ENCODE results near the gene CAPN9.
"Not testable (repeated sequence)": the region's sequence is repeated elsewhere in the genome, so short reads cannot be mapped to it uniquely, and the experiment has no call there.

CAPN9 gene

DNA sequence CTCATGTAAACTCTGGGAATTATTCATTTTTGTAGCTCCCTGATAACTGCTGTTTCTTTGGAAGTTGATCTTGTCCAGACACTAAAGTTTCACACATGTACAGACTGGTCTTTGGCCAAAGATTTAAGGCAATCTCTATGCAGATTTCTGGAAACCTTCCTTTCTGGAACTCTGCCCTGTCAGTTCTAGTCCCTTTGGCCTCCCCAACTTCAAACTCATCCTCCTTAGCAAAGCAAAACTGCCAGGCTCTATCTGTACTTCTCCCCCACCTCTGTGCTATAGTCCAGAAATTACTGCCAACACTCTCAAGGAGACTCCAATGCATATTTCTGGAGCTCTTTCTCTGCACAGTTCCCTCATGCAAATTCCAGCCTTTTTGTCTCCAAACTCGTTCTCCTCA lies 84.6 kb downstream of the CAPN9 start:
- no peak for DNase-seq
- no peak for TF ChIP-seq POLR2A (IDR thresholded peaks at IDR 0.05; ENCODE audit: low read length)
- TF ChIP-seq GATA1 (IDR thresholded peaks at IDR 0.05; ENCODE audit: low read depth, low read length): no peak

DNA sequence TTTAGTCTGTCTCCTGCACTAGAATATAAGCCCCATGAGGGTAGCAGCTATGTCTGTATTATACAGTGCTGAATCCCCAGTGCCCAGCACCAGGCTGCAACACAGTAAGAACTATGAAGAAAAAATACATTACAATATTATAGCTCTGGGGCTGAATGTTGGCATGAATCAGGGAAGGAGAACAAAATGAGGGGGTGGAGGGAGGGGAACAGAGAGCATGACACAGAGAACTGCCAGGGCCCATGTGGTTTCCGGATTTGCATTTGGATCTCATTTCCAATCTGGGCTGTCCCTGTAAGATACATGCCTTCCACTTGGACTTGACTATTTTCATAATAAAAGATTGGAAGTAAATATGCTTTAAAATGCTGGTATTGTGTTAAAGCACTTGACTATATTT lies 85.3 kb downstream of the CAPN9 start:
- TF ChIP-seq POLR2A (IDR thresholded peaks at IDR 0.05; ENCODE audit: low read length): no peak
- DNase-seq: no peak

DNA sequence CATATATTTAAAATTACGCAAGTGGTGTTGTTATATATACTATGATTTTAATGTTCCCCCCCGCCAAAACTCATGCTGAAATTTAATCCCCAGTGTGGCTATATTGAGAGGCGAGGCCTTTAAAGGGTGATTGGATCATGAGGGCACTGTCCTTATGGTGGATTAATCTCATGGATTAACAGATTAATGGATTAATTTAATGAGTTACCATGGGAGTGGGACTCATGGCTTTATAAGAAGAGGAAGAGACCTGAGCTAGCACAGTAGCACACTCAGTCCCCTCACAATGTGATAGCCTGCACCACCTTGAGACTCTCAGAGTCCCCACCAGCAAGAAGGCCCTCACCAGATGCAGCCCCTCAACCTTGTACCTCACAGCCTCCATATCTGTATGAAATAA lies 86.3 kb downstream of the CAPN9 start:
- TF ChIP-seq GATA1 (IDR thresholded peaks at IDR 0.05; ENCODE audit: low read depth, low read length) (no peak), POLR2A (IDR thresholded peaks at IDR 0.05; ENCODE audit: low read length) (no peak)
- no peak for DNase-seq

DNA sequence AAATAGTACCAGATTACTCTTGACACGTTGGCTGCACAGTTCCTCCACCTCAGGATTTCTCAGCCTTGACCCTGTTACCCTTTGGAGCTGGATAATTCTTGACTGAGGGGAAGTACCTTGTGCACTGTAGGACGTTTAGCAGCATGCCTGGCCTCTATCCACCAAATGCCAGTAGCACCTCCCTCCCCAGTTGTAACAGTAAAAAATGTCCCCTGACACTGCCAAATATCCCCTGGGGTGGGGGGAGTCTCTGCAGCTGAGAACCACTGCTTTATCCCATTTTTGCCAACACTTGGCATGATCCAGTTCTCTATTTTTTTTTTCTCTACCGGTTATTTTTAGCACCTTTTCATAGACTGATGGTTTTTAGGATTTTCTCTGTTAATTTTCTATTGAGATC lies 87.1 kb downstream of the CAPN9 start:
- TF ChIP-seq GATA1 (IDR thresholded peaks at IDR 0.05; ENCODE audit: low read depth, low read length) (no peak), POLR2A (IDR thresholded peaks at IDR 0.05; ENCODE audit: low read length) (no peak)
- DNase-seq: no peak

DNA sequence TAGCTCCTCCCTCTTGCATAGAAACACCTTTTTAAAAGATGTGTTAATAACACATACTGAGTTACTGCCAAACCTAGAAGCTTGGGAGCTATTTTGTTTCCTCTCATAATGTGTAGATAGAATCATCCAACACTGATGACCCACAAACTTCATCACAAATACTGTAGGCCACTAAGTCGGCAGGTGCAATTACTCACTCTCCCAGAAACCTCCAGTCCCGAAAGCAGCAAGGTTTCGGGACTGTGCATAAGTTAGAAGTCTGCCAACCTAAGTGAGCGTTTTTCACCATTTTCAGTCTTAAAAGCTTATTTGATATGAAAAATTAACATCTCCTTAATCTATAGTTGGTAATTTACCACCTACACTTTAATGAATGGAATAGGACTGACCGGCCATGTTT lies 89.2 kb downstream of the CAPN9 start:
- no peak for TF ChIP-seq GATA1 (IDR thresholded peaks at IDR 0.05; ENCODE audit: low read depth, low read length)
- no peak for TF ChIP-seq POLR2A (IDR thresholded peaks at IDR 0.05; ENCODE audit: low read length)
- no peak for DNase-seq

DNA sequence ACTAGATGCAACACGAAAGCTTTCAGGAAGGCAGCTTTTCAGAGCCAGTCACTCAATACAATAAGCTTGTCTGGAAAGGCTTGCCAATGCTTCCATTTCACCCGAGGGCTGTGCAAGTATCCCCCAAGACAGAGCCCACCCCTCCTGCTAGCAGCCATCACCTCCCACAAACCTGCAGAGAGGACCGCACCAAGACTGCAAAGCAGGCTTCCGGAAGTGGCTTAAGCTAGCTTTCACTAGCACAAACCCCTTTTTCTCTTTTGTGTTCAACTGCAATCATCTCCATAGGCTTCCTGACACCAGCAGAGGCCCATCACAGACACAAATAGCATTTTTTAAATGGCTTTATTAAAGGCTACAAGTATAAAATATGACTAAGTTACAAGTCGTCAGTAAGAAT lies 89.6 kb downstream of the CAPN9 start:
- no peak for TF ChIP-seq GATA1 (IDR thresholded peaks at IDR 0.05; ENCODE audit: low read depth, low read length)
- TF ChIP-seq POLR2A (IDR thresholded peaks at IDR 0.05; ENCODE audit: low read length): no peak
- DNase-seq: no peak

DNA sequence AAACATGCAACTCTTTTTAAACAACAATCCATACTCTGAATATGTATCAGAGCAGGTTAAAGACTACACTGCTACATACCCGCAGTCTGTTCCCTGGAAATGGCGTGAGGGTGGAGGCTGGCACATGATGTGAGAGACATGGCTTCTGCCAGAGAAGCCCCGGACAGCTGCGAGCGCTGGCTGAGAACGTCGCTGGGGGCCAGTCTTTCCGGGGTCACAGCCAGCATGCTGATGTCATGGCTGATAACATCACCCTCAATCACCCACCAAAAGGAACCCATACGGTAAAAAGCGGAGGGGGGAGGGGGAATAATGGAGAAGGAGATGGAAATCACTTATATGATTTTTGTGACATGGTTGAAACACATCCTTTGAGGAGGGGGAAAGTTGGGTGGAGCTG lies 92.0 kb downstream of the CAPN9 start:
- TF ChIP-seq POLR2A (IDR thresholded peaks at IDR 0.05; ENCODE audit: low read length): no peak
- no peak for TF ChIP-seq GATA1 (IDR thresholded peaks at IDR 0.05; ENCODE audit: low read depth, low read length)
- DNase-seq: no peak

DNA sequence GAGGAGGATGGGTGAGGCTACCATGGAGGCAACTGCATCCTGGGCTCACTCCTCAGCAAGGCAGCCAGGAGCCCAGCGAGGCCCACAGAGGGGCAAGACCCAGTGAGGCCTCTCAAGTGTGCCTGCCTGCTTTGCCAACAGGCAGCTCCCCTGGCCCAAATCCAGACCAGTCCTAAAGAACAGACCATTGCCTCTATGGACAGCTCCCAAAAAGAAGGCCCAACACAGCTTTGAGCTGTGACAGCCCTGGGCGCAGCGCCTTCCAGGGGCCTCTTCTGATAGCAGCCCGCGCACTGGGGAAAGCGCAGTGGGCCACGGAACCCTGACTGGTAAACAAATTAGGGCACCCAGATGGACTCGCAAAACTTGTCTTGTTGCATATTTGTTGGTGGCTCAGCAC lies 95.6 kb downstream of the CAPN9 start:
- no peak for TF ChIP-seq GATA1 (IDR thresholded peaks at IDR 0.05; ENCODE audit: low read depth, low read length)
- TF ChIP-seq POLR2A (IDR thresholded peaks at IDR 0.05; ENCODE audit: low read length): no peak
- DNase-seq: no peak

DNA sequence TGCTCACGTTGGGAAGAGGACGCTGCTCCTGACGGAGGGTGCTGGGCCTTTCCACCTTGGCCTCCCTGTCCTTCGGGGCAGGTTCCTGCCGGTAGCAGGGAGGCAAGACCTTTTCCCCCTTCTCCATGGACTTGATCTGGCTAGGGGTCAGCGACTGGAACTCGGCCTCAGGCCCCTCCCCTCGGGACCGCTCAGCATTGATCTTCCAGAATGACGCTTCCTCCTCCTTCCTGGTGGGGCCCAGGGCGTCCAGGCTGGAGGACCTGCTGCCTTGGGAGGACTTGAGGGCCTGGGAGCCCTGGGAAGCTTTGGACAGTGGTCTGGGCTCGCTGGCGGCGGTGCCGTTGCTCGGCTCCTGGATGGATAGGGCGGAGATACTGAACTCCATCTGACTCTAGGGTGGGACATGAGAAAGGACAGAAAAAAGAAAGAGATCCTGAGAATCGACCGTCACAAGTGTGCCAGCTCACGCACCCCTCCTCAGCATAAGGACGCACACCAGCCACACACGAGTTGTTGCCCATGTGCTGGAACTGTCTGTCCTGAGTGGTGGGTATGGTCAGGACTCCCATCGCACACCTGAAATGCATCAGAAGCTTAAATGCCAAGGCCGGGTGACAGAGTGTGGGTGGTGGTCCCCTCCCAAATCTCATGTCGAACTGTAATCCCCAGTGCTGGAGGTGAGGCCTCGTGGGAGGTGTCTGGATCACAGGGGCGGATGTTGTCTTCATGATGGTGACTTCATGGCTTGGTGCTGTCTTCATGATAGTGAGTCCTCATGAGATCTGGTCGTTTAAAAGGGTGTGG lies 96.5 kb downstream of the CAPN9 start:
- no peak for DNase-seq
- TF ChIP-seq POLR2A (IDR thresholded peaks at IDR 0.05; ENCODE audit: low read length) (no peak), GATA1 (IDR thresholded peaks at IDR 0.05; ENCODE audit: low read depth, low read length) (no peak)

DNA sequence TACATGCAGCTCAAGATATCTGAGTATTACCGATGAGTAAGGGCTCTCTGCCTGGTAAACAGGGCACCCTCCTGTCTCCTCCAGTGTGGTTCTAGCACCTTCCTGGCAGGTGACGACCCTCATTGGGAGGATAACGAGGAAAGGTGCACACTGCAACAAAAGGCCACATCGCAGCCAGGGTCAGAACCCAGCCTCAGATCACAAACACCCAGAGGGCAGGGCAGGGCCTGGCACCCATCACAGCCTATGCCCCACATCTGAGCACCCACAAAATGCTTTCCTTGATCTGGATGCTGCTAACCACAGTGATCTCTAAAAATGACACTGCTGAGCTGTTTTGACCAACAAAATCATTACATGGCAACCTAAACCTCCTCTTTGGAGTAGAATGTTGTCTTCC lies 97.4 kb downstream of the CAPN9 start:
- TF ChIP-seq GATA1 (IDR thresholded peaks at IDR 0.05; ENCODE audit: low read depth, low read length): no peak
- no peak for TF ChIP-seq POLR2A (IDR thresholded peaks at IDR 0.05; ENCODE audit: low read length)

DNA sequence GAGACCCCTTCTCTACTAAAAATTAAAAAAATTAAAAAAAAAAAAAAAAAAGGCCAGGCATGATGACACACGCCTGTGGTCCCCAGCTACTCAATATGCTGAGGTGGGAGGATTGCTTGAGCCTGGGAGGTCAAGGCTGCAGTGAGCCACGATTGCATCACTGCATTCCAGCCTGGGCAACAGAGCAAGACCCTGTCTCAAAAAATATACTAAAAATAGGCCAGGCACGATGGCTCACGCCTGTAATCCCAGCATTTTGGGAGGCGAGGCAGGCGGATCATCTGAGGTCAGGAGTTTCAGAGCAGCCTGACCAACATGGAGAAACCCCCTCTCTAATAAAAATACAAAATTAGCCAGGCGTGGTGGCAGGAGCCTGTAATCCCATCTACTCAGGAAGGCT lies 98.0 kb downstream of the CAPN9 start:
- not testable (repeated sequence) for DNase-seq

More for the DNA sequence above, 97.4 kb downstream of the CAPN9 start:
- no peak for DNase-seq

DNA sequence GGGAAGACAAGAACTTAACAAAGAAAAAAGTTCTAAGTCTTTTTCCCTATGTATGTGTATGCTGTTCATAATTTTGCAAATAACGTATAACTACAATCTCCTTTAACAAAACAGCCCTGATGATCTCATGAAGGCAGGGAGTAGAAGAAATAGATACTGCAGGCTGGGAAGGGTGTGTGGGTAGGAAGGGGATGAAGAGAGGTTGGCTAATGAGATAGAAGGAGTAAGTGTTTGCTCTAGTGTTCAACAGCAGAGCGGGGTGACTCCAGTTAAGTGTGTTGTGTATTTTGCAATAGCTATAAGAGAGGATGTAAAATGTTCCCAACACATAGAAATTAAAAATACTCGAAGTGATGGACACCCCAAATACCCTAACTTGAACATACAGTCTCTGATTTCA lies 101.0 kb downstream of the CAPN9 start:
- TF ChIP-seq GATA1 (IDR thresholded peaks at IDR 0.05; ENCODE audit: low read depth, low read length) (no peak), POLR2A (IDR thresholded peaks at IDR 0.05; ENCODE audit: low read length) (no peak)
- no peak for DNase-seq

DNA sequence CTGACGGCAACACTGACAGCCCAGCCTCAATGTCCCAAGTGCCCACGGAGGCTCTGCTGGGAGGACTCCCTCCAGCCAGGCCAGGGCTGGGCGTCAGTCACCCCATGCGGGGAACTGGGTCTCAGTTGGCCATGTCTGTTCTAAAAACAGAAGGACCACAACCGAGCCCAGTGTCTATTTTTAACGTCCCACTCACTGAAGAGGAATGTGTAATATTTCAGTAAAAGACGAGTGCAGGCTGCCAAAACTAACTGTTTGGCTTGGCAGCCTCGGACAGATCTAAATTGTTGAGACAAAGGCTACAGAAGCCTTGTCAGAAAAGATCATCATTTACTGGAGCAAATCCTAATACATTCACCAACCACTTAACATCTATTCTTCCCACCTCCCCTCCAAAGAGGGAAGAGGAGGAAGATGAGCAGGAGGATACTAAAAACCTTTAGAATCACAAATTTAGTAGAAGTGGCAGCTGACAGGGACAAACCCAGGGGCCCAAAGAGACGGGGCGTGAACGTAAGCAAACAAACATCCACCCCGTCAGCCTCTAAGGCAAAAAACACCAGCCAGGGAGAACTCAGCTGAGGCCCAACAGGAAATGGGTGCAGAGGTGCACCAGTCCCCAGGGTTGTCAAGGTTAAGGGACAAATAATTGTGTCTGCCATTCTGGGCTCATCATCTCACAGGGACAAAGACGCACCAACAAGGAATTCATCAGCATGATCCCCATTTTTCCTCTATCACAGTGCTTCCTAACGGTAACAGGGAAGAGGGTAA lies 102.5 kb downstream of the CAPN9 start:
- no peak for TF ChIP-seq GATA1 (IDR thresholded peaks at IDR 0.05; ENCODE audit: low read depth, low read length)
- no peak for TF ChIP-seq POLR2A (IDR thresholded peaks at IDR 0.05; ENCODE audit: low read length)

DNA sequence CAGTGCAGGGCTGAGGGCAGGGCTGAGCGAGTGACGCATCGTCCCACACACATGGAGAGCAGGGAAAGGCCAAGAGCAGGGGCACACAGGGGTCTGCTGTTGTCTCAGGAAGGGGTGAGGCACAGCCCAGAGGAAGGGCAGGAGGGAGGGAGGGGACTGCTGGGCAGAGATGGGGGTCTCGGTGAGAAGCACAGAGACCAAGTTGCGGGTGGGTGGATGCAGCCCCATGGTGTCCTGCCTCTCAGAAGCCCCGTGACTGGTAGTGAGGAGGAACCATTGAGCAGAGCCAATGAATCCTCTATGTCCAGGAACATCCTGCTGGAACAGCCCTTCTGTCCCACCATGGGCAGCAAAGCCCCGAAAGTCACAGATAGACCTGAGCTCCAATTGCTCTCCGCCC lies 103.4 kb downstream of the CAPN9 start:
- DNase-seq: no peak
- TF ChIP-seq GATA1 (IDR thresholded peaks at IDR 0.05; ENCODE audit: low read depth, low read length) (no peak), POLR2A (IDR thresholded peaks at IDR 0.05; ENCODE audit: low read length) (no peak)

More for the DNA sequence above, 102.5 kb downstream of the CAPN9 start:
- DNase-seq: no peak

DNA sequence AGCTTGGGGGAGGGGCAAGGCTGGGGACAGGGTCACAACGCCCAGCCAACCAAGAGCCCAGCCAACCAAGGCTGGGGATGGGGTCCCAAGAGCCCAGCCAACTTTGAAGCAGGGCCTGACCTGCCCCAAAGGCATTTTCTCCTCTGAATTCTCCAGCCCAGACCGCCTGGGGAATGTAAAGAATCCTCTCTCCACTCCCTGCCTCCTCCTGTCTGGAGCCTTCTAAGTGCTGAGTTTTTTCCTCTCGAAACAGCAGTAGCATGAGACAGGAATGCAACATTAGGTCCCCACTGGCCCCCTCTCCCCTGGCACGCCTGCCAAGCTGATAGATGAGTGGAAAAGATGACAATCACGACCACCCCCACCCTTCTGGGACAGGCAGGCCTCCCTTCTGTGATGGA lies 104.1 kb downstream of the CAPN9 start:
- no peak for DNase-seq
- TF ChIP-seq GATA1 (IDR thresholded peaks at IDR 0.05; ENCODE audit: low read depth, low read length): no peak
- TF ChIP-seq POLR2A (IDR thresholded peaks at IDR 0.05; ENCODE audit: low read length): no peak
